Measurements from ENCODE around the gene IKBKG. TPM values are rescaled to one million over a fixed set of nuclear protein-coding genes. Genes with fewer than 3 reads are reported as not detected.

IKBKG gene
- total and polyA plus RNA-seq, 2 of the 8 experiments (the other 6 are each of a cell fraction or from before 2014, with no cell fraction given), result 17.5 to 18.1 TPM

GRCh38 chrX:154526901-154527675, 20.3 kb upstream of the IKBKG start (continued):
- TF ChIP-seq CTCF (IDR thresholded peaks at IDR 0.05; ENCODE audit: control extremely low read depth in 1 of 3, insufficient read depth in 1 of 3, low read depth in 1 of 3, low read length in 3 of 3), result peak in 2 of 3 experiments; percentile 40 to 50; a peak in 3 of 4 replicates
- no peak for TF ChIP-seq EP300 (IDR thresholded peaks at IDR 0.05; ENCODE audit: borderline replicate concordance in 1 of 2, low read depth in 2 of 2, low read length in 2 of 2)

Measured in H1 (cell line).